Measurements from ENCODE around the gene RAB40B.

RAB40B gene

DNA sequence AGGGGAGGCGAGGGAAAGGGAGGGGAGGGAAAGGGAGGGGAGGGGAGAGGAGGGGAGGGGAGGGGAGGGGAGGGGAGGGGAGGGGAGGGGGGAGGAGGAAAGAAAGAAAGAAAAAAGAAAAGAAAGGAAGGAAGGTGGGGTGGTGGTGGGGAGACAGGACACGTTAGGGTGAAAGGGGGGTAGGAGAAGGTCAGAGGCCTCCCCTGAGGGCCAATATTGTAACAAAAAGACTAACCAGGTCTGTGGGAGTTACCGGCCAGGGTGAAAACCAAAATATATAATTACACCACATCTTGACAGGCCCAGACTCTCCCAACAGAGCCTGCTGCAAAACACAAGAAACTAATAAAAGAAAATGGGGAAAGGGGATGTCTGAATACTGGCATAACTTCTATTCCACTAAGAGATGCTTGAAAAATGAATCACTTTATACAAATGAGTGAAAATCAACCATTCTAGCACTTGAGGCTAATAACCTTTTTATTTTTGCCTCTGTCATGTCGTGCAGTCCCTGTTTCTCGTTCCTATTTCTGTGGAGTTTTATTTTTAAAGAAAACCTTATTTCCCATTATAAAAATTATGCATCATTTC is 60.2 kb downstream of the RAB40B start:
- no peak for ATAC-seq
- TF ChIP-seq ZNF70 (CRISPR knock-in tag; IDR thresholded peaks at IDR 0.05) = no peak
- TF ChIP-seq TOX (CRISPR knock-in tag; IDR thresholded peaks at IDR 0.05; ENCODE audit: borderline replicate concordance) = no peak
- TF ChIP-seq TSHZ2 (CRISPR knock-in tag; IDR thresholded peaks at IDR 0.05) = no peak
- no peak for TF ChIP-seq ISL1 (CRISPR knock-in tag; IDR thresholded peaks at IDR 0.05)
- TF ChIP-seq BACH2 (CRISPR knock-in tag; IDR thresholded peaks at IDR 0.05; ENCODE audit: borderline replicate concordance) = no peak
- no peak for TF ChIP-seq TCF4 (CRISPR knock-in tag; IDR thresholded peaks at IDR 0.05; ENCODE audit: borderline replicate concordance)

DNA sequence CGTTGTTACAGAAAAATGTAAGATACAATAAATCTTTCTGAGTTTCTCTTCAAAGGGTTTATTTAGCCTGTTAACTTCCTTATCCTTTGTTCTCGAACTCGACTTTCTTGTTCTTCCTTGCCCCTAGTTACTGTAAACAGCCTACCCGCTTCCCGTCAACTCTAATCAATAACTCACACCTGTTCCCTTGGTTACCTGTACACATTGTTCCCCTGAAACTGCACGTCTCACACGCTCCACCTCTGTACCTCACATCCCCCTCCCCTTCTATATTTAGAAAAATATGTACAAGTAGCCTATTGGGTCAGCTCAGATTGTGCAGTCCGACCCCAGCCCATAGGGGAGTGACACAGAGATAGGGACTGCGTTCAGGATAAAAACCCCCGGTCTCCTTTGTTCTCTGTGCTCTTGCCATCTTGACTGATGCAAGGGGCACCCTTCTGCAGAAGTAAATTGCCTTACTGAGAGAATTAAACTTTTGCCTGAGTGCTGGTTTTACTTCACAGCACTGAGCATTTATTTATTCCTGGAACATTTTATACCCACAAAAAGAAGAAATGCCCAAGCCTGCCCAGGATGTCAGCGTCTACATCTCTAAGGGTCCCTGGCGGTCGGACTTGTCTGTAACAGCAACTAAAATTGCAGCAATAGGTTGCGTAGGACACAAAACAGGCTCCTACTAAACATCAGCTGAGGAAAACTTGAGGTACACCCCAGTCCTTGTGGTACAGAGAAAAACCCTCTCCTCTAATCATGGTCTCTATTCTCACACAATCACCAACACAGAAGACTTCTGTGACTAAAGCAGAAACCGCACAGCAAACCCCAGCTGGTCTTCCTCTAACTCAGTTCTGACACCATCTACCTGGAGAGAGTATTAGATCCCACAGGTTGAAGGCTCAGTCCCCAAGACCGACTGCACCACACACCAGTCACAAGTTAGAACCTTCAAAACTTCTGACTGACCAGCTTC is 61.6 kb downstream of the RAB40B start:
- TF ChIP-seq CSRNP3 (CRISPR knock-in tag; IDR thresholded peaks at IDR 0.05) = no peak
- TF ChIP-seq, protein P1, sequence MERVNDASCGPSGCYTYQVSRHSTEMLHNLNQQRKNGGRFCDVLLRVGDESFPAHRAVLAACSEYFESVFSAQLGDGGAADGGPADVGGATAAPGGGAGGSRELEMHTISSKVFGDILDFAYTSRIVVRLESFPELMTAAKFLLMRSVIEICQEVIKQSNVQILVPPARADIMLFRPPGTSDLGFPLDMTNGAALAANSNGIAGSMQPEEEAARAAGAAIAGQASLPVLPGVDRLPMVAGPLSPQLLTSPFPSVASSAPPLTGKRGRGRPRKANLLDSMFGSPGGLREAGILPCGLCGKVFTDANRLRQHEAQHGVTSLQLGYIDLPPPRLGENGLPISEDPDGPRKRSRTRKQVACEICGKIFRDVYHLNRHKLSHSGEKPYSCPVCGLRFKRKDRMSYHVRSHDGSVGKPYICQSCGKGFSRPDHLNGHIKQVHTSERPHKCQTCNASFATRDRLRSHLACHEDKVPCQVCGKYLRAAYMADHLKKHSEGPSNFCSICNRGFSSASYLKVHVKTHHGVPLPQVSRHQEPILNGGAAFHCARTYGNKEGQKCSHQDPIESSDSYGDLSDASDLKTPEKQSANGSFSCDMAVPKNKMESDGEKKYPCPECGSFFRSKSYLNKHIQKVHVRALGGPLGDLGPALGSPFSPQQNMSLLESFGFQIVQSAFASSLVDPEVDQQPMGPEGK (CRISPR knock-in tag; IDR thresholded peaks at IDR 0.05; ENCODE audit: borderline replicate concordance) = no peak
- TF ChIP-seq, protein P2, sequence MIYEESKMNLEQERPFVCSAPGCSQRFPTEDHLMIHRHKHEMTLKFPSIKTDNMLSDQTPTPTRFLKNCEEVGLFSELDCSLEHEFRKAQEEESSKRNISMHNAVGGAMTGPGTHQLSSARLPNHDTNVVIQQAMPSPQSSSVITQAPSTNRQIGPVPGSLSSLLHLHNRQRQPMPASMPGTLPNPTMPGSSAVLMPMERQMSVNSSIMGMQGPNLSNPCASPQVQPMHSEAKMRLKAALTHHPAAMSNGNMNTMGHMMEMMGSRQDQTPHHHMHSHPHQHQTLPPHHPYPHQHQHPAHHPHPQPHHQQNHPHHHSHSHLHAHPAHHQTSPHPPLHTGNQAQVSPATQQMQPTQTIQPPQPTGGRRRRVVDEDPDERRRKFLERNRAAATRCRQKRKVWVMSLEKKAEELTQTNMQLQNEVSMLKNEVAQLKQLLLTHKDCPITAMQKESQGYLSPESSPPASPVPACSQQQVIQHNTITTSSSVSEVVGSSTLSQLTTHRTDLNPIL (CRISPR knock-in tag; IDR thresholded peaks at IDR 0.05; ENCODE audit: low read depth) = no peak
- no peak for TF ChIP-seq TOX (CRISPR knock-in tag; IDR thresholded peaks at IDR 0.05; ENCODE audit: borderline replicate concordance)
- TF ChIP-seq, protein P3, sequence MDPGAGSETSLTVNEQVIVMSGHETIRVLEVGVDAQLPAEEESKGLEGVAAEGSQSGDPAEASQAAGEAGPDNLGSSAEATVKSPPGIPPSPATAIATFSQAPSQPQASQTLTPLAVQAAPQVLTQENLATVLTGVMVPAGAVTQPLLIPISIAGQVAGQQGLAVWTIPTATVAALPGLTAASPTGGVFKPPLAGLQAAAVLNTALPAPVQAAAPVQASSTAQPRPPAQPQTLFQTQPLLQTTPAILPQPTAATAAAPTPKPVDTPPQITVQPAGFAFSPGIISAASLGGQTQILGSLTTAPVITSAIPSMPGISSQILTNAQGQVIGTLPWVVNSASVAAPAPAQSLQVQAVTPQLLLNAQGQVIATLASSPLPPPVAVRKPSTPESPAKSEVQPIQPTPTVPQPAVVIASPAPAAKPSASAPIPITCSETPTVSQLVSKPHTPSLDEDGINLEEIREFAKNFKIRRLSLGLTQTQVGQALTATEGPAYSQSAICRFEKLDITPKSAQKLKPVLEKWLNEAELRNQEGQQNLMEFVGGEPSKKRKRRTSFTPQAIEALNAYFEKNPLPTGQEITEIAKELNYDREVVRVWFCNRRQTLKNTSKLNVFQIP (CRISPR knock-in tag; IDR thresholded peaks at IDR 0.05; ENCODE audit: borderline replicate concordance, low read depth) = no peak
- TF ChIP-seq ISL1 (CRISPR knock-in tag; IDR thresholded peaks at IDR 0.05) = no peak
- TF ChIP-seq ZNF8 (CRISPR knock-in tag; IDR thresholded peaks at IDR 0.05) = no peak
- no peak for TF ChIP-seq TSHZ2 (CRISPR knock-in tag; IDR thresholded peaks at IDR 0.05)
- TF ChIP-seq ZNF565 (CRISPR knock-in tag; conservative IDR thresholded peaks at IDR 0.05; ENCODE audit: low read depth) = no peak
- TF ChIP-seq GLIS3 (CRISPR knock-in tag; IDR thresholded peaks at IDR 0.05) = no peak
- no peak for TF ChIP-seq ZFP30 (CRISPR knock-in tag; IDR thresholded peaks at IDR 0.05)
- no peak for TF ChIP-seq OSR1 (CRISPR knock-in tag; IDR thresholded peaks at IDR 0.05)
- TF ChIP-seq ZFP3 (CRISPR knock-in tag; IDR thresholded peaks at IDR 0.05) = no peak
- no peak for TF ChIP-seq ZC3H10 (CRISPR knock-in tag; IDR thresholded peaks at IDR 0.05)
- no peak for TF ChIP-seq SNAI2 (CRISPR knock-in tag; IDR thresholded peaks at IDR 0.05)
- no peak for ATAC-seq

All from SK-N-SH treated with all-trans-retinoic acid at 6 μM for 48 hours (cell line).